ENCODE data around the gene LRTM2.

DNA sequence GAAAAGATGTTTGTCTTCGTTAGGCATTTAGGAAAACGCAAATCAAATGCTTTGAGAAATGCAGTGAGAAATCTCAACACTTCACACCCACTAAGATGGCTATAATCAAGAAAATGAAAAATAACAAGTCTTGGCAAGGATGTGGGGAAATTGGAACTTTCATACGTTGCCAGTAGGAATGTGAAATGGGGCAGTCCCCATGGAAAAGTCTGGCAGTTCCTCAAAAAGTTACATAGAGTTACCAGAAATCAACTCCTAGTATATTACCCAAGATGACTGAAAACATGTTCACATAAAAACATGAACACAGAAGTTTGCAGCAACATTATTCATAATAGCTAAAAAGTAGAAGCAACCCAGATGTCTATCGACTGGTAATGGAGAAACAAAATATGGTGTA lies 41.5 kb upstream of the LRTM2 start:
- TF ChIP-seq, protein P1, sequence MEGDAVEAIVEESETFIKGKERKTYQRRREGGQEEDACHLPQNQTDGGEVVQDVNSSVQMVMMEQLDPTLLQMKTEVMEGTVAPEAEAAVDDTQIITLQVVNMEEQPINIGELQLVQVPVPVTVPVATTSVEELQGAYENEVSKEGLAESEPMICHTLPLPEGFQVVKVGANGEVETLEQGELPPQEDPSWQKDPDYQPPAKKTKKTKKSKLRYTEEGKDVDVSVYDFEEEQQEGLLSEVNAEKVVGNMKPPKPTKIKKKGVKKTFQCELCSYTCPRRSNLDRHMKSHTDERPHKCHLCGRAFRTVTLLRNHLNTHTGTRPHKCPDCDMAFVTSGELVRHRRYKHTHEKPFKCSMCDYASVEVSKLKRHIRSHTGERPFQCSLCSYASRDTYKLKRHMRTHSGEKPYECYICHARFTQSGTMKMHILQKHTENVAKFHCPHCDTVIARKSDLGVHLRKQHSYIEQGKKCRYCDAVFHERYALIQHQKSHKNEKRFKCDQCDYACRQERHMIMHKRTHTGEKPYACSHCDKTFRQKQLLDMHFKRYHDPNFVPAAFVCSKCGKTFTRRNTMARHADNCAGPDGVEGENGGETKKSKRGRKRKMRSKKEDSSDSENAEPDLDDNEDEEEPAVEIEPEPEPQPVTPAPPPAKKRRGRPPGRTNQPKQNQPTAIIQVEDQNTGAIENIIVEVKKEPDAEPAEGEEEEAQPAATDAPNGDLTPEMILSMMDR (IDR thresholded peaks at IDR 0.05), result no peak
- no peak for TF ChIP-seq POLR2A (IDR thresholded peaks at IDR 0.05)

Data from transverse colon (tissue), 3 donors.